Measurements from ENCODE around the gene TNFSF10. TPM values are rescaled to one million over a fixed set of nuclear protein-coding genes. Genes with fewer than 3 reads are reported as not detected.
A peak's percentile ranks its signal among the peaks of the same experiment; 100 is the strongest.

The TNFSF10 gene
- polyA plus RNA-seq, 1 donor from 2014 or later: not detected

DNA sequence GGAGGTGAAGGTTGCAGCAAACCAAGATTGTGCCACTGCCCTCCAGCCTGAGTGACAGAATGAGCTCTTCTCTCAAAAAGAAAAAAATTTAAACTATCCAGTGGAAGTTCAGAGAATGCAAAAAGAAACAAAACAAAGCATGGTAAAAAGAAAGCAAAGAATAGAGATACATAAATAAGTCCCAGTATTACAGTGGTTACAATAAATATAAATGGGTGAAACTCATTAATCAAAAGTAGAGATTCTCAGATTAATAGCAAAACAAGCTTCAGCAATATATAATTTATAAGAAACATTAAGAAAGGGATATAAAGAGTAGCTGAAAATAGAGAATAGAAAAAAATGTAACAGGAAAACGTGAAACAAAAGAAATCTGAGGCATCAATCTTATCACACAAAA, 51.3 kb downstream of the TNFSF10 start:
- Histone ChIP-seq H2AFZ (ENCODE audit: low read depth, low read length) (no peak overlapping the region), H3K4me2 (ENCODE audit: low read length) (no peak overlapping the region), H3K27ac (ENCODE audit: low read length) (no peak overlapping the region), H3K4me3 (ENCODE audit: low read length) (no peak overlapping the region), H3K9me2 (ENCODE audit: insufficient read depth, low read length) (no peaks in the 10 kb centered on the region), H4K20me1 (ENCODE audit: insufficient read depth) (no peaks in the 10 kb centered on the region), H3K9me3 (ENCODE audit: low read length) (no peaks in the 10 kb centered on the region), H3K9ac (ENCODE audit: low read length) (no peak overlapping the region), H3K79me2 (replicated peaks; ENCODE audit: insufficient read depth, low read length) (no peaks in the 10 kb centered on the region), H3F3A (ENCODE audit: insufficient read depth, low read length, poor library complexity, severe bottlenecking) (no peaks in the 10 kb centered on the region), H3K36me3 (ENCODE audit: insufficient read depth, low read length) (no peaks in the 10 kb centered on the region), H3K27me3 (ENCODE audit: insufficient read depth, low read depth, low read length) (no peaks in the 10 kb centered on the region)
- TF ChIP-seq EZH2 (IDR thresholded peaks at IDR 0.05; ENCODE audit: borderline replicate concordance, insufficient read depth, low read length, poor library complexity, severe bottlenecking) (no peak), TAF1 (IDR thresholded peaks at IDR 0.05; ENCODE audit: low read depth) (no peak), EP300 (conservative IDR thresholded peaks at IDR 0.05; ENCODE audit: poor library complexity, severe bottlenecking) (no peak), SMC3 (conservative IDR thresholded peaks at IDR 0.05; ENCODE audit: poor library complexity) (no peak)

DNA sequence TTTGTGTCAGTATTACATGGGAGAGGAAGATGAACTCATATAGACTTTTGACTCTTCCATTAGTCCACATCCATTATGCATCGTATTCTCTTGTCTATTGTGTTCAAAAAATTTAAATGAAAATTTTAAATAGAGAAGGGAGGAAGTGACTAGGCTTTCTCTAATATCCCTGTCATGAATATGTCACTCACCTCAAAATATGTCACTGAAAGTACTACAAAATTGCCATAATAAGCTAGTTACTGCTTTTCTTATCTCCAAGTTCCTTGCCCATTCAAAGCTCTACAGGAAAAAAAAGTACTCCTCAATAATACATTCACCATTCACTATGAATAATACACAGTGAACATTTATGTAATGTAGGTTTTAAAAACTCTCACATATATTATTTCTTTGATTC, 52.6 kb downstream of the TNFSF10 start:
- H3K9me2 ChIP-seq (ENCODE audit: insufficient read depth, low read length): no peaks in the 10 kb centered on the region
- H2AFZ ChIP-seq (ENCODE audit: low read depth, low read length): no peak overlapping the region
- H3F3A ChIP-seq (ENCODE audit: insufficient read depth, low read length, poor library complexity, severe bottlenecking): no peaks in the 10 kb centered on the region
- peak; percentile 58 for TF ChIP-seq POLR2AphosphoS5 (IDR thresholded peaks at IDR 0.05)
- peak; percentile 94 for TF ChIP-seq EP300 (conservative IDR thresholded peaks at IDR 0.05; ENCODE audit: poor library complexity, severe bottlenecking)
- no peak for TF ChIP-seq MXI1 (conservative IDR thresholded peaks at IDR 0.05; ENCODE audit: poor library complexity, severe bottlenecking)
- no peak for TF ChIP-seq REST (IDR thresholded peaks at IDR 0.05; ENCODE audit: borderline replicate concordance)
- TF ChIP-seq RAD21 (conservative IDR thresholded peaks at IDR 0.05): no peak
- peak overlapping the region; percentile 22 for H3K4me3 ChIP-seq (ENCODE audit: low read length)
- H3K79me2 ChIP-seq (replicated peaks; ENCODE audit: insufficient read depth, low read length): no peaks in the 10 kb centered on the region
- no peaks in the 10 kb centered on the region for H4K20me1 ChIP-seq (ENCODE audit: insufficient read depth)
- H3K9ac ChIP-seq (ENCODE audit: low read length): no peak overlapping the region
- no peak overlapping the region for H3K4me2 ChIP-seq (ENCODE audit: low read length)
- H3K27me3 ChIP-seq (ENCODE audit: insufficient read depth, low read depth, low read length): no peaks in the 10 kb centered on the region
- H3K27ac ChIP-seq (ENCODE audit: low read length): peak overlapping the region; percentile 59
- no peaks in the 10 kb centered on the region for H3K36me3 ChIP-seq (ENCODE audit: insufficient read depth, low read length)
- no peaks in the 10 kb centered on the region for H3K9me3 ChIP-seq (ENCODE audit: low read length)

DNA sequence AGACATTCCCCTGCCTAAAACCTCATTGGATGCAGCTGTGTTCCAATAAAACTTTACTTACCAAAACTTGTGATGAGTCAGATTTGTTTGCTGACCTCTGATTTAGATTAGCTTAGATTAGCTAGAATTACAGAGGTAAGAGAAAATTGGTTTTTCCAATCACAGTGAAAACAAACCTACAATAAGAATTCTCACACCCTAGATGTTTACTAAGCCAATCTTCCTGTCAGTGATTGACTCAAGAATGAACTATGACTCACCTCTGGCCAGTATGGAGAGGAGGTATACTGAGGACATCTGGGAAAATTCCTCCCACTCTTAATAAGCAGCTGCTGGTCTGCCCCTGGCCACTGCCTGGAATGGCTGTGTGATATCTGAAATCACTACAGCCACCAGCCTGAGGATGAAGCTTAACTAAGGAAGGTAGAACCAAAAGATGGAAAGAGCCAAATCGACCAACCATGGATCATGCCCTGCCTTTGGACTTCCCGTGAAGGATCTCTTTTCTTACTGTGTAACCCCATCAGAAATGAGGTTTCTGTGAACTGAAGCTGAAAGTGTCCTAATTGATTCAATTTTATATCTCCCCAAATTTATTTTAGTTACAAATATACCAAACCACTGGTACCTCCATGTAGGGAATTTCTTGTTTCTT, 55.9 kb downstream of the TNFSF10 start:
- Histone ChIP-seq H3K36me3 (ENCODE audit: insufficient read depth, low read length) (no peaks in the 10 kb centered on the region), H3K4me2 (ENCODE audit: low read length) (no peak overlapping the region)
- TF ChIP-seq MXI1 (conservative IDR thresholded peaks at IDR 0.05; ENCODE audit: poor library complexity, severe bottlenecking): no peak
- TF ChIP-seq EP300 (conservative IDR thresholded peaks at IDR 0.05; ENCODE audit: poor library complexity, severe bottlenecking): no peak
- no peak for TF ChIP-seq EZH2 (IDR thresholded peaks at IDR 0.05; ENCODE audit: borderline replicate concordance, insufficient read depth, low read length, poor library complexity, severe bottlenecking)
- TF ChIP-seq SMC3 (conservative IDR thresholded peaks at IDR 0.05; ENCODE audit: poor library complexity): no peak
- no peak for TF ChIP-seq REST (IDR thresholded peaks at IDR 0.05; ENCODE audit: borderline replicate concordance)
- TF ChIP-seq RAD21 (conservative IDR thresholded peaks at IDR 0.05): no peak
- no peak for TF ChIP-seq TAF1 (IDR thresholded peaks at IDR 0.05; ENCODE audit: low read depth)
- no peak for TF ChIP-seq CTCF (IDR thresholded peaks at IDR 0.05; ENCODE audit: poor library complexity, severe bottlenecking)
- no peak for TF ChIP-seq POLR2AphosphoS5 (IDR thresholded peaks at IDR 0.05)

More for the DNA sequence above, 55.9 kb downstream of the TNFSF10 start:
- Histone ChIP-seq H3K4me3 (ENCODE audit: low read length) (no peak overlapping the region), H3K27me3 (ENCODE audit: insufficient read depth, low read depth, low read length) (no peaks in the 10 kb centered on the region), H3K9me3 (ENCODE audit: low read length) (no peaks in the 10 kb centered on the region), H3K79me2 (replicated peaks; ENCODE audit: insufficient read depth, low read length) (no peaks in the 10 kb centered on the region), H3K9me2 (ENCODE audit: insufficient read depth, low read length) (no peaks in the 10 kb centered on the region), H2AFZ (ENCODE audit: low read depth, low read length) (no peak overlapping the region), H3K9ac (ENCODE audit: low read length) (no peak overlapping the region), H3F3A (ENCODE audit: insufficient read depth, low read length, poor library complexity, severe bottlenecking) (no peaks in the 10 kb centered on the region), H4K20me1 (ENCODE audit: insufficient read depth) (no peaks in the 10 kb centered on the region), H3K27ac (ENCODE audit: low read length) (no peak overlapping the region)

All from neural cell (in vitro differentiated cells).